Measurements from ENCODE around the gene TMEM11. TPM values are rescaled to one million over a fixed set of nuclear protein-coding genes. Genes with fewer than 3 reads are reported as not detected.

TMEM11 gene
- total RNA-seq, 1 experiment from 2014 or later = 33.5 TPM

- H3K9me3 Mint-ChIP-seq (ENCODE audit: unreplicated experiment) = no peaks in the 10 kb centered on the region
Observed at GRCh38 chr17:21184570-21184969, 29.4 kb downstream of the TMEM11 start.

GRCh38 chr17:21183468-21183867 lies 30.5 kb downstream of the TMEM11 start:
- H3K9me3 Mint-ChIP-seq (ENCODE audit: unreplicated experiment) = no peaks in the 10 kb centered on the region
- intact Hi-C loops (cut with micrococcal nuclease) = no loop called here
- TF ChIP-seq CTCF (IDR thresholded peaks at IDR 0.05; ENCODE audit: unreplicated experiment) = no peak

More at GRCh38 chr17:21184570-21184969, 29.4 kb downstream of the TMEM11 start:
- TF ChIP-seq CTCF (IDR thresholded peaks at IDR 0.05; ENCODE audit: unreplicated experiment) = no peak
- Mint-ChIP-seq H3K36me3 (ENCODE audit: insufficient read depth, unreplicated experiment) (peaks cover 21% of the 10 kb centered on the region), H3K27ac (ENCODE audit: low read depth, unreplicated experiment) (no peak overlapping the region), H3K4me3 (ENCODE audit: unreplicated experiment) (no peak overlapping the region), H3K27me3 (ENCODE audit: insufficient read depth, unreplicated experiment) (no peaks in the 10 kb centered on the region), H3K4me1 (ENCODE audit: insufficient read depth, unreplicated experiment) (no peaks in the 10 kb centered on the region)
- BruUV-seq (replicated peaks) = no TSS peak
- DNase-seq (ENCODE audit: unreplicated experiment) = no peak
- intact Hi-C loops (cut with micrococcal nuclease) = no loop called here
- CTCF ChIA-PET = no interaction called here
- POLR2A ChIA-PET = interaction anchor here (1.2 kb wide), 1 partner anchor 16 kb away, joined by 3 read pairs; no protein-coding TSS in a partner anchor

GRCh38 chr17:21177854-21178600 lies 35.9 kb downstream of the TMEM11 start:
- no peak for TF ChIP-seq CTCF (IDR thresholded peaks at IDR 0.05; ENCODE audit: unreplicated experiment)
- no peaks in the 10 kb centered on the region for H3K4me1 Mint-ChIP-seq (ENCODE audit: insufficient read depth, unreplicated experiment)
- no peak overlapping the region for H3K4me3 Mint-ChIP-seq (ENCODE audit: unreplicated experiment)
- H3K9me3 Mint-ChIP-seq (ENCODE audit: unreplicated experiment) = no peaks in the 10 kb centered on the region
- H3K36me3 Mint-ChIP-seq (ENCODE audit: insufficient read depth, unreplicated experiment) = no peaks in the 10 kb centered on the region
- intact Hi-C loops (cut with micrococcal nuclease) = no loop called here
- H3K27ac Mint-ChIP-seq (ENCODE audit: low read depth, unreplicated experiment) = no peak overlapping the region
- no peaks in the 10 kb centered on the region for H3K27me3 Mint-ChIP-seq (ENCODE audit: insufficient read depth, unreplicated experiment)
- no peak for DNase-seq (ENCODE audit: unreplicated experiment)
- POLR2A ChIA-PET = no interaction called here
- no TSS peak for BruUV-seq (replicated peaks)
- CTCF ChIA-PET = interaction anchor here (0.8 to 1.0 kb wide), 2 partner anchors 69 to 334 kb away, joined by 3 to 5 read pairs; no protein-coding TSS in a partner anchor

More at GRCh38 chr17:21183468-21183867, 30.5 kb downstream of the TMEM11 start:
- H3K36me3 Mint-ChIP-seq (ENCODE audit: insufficient read depth, unreplicated experiment) = peaks cover 14% of the 10 kb centered on the region
- no TSS peak for BruUV-seq (replicated peaks)
- no peaks in the 10 kb centered on the region for H3K4me1 Mint-ChIP-seq (ENCODE audit: insufficient read depth, unreplicated experiment)
- CTCF ChIA-PET = interaction anchor here (0.6 kb wide), 1 partner anchor 913 kb away, joined by 4 read pairs; no protein-coding TSS in a partner anchor
- POLR2A ChIA-PET = no interaction called here
- no peak overlapping the region for H3K27ac Mint-ChIP-seq (ENCODE audit: low read depth, unreplicated experiment)
- DNase-seq (ENCODE audit: unreplicated experiment) = no peak
- no peaks in the 10 kb centered on the region for H3K27me3 Mint-ChIP-seq (ENCODE audit: insufficient read depth, unreplicated experiment)
- no peak overlapping the region for H3K4me3 Mint-ChIP-seq (ENCODE audit: unreplicated experiment)

- TF ChIP-seq CTCF (IDR thresholded peaks at IDR 0.05; ENCODE audit: unreplicated experiment) = no peak
- ChIA-PET CTCF (no interaction called here), POLR2A (no interaction called here)
- H3K4me3 Mint-ChIP-seq (ENCODE audit: unreplicated experiment) = no peak overlapping the region
- H3K27me3 Mint-ChIP-seq (ENCODE audit: insufficient read depth, unreplicated experiment) = no peaks in the 10 kb centered on the region
- no peaks in the 10 kb centered on the region for H3K36me3 Mint-ChIP-seq (ENCODE audit: insufficient read depth, unreplicated experiment)
- no peaks in the 10 kb centered on the region for H3K4me1 Mint-ChIP-seq (ENCODE audit: insufficient read depth, unreplicated experiment)
- no peak for DNase-seq (ENCODE audit: unreplicated experiment)
- no TSS peak for BruUV-seq (replicated peaks)
- intact Hi-C loops (cut with micrococcal nuclease) = no loop called here
- no peak overlapping the region for H3K27ac Mint-ChIP-seq (ENCODE audit: low read depth, unreplicated experiment)
- no peaks in the 10 kb centered on the region for H3K9me3 Mint-ChIP-seq (ENCODE audit: unreplicated experiment)
Observed at GRCh38 chr17:21177401-21177800, 36.6 kb downstream of the TMEM11 start.

All from MCF 10A (cell line).